Activated CD8-positive, alpha-beta memory T cell treated with anti-CD3 and anti-CD28 coated beads, Interleukin-2, amount 50 U/mL, for 24 hours (primary cell): ENCODE measurements around the gene UBE2E2.
"Not testable (repeated sequence)": the region's sequence is repeated elsewhere in the genome, so short reads cannot be mapped to it uniquely, and the experiment has no call there.

Source experiments
- DNase-seq: peaks from one replicate; pipeline ENCODE4 v3.0.0-alpha.2; 2020; ENCODE audit errors: extremely low read depth

UBE2E2 gene

DNA sequence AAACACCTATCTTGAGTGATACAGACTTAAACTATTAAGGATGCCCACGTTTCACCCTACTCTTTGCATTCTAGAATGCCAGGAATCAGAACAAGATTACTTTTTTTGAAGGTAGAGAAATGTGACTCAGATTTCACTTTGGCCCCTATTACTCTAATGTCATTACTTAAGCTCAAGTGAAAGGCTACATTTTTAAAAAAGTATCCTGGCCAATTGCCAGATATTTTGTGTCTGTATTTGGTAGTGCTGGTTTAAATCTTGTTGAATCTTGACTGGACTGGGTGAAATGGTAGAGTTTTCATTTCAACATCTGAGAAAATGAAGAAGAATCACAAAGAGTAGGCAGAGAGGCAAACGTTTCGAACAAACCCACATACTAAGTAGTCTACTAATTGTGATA is 384.4 kb downstream of the UBE2E2 start:
- no peak for DNase-seq

DNA sequence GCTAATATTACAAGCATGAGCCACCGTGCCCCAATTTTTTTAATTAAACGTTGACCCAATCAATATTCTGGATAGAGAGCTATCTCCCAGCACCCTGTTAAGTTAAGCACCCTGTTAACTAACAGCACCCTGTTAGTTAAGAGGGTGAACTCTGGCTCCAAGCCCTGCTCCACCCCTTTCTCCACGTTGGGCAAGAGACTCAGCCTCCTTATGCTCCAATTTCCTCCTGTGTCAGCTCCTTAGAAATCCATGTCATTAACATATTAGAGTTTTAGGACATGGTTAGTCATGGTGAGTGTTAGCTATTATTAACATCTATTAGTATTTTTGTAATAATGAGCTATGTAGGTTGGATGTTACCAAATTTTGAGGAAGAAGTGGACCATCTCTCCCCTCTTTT is 385.4 kb downstream of the UBE2E2 start:
- no peak for DNase-seq

GRCh38 chr3:23589602-23590001 is 386.5 kb downstream of the UBE2E2 start:
- no peak for DNase-seq

GRCh38 chr3:23590424-23591273 is 387.5 kb downstream of the UBE2E2 start:
- DNase-seq: no peak

- DNase-seq: no peak
Measured at GRCh38 chr3:23591374-23591773, 388.2 kb downstream of the UBE2E2 start.

DNA sequence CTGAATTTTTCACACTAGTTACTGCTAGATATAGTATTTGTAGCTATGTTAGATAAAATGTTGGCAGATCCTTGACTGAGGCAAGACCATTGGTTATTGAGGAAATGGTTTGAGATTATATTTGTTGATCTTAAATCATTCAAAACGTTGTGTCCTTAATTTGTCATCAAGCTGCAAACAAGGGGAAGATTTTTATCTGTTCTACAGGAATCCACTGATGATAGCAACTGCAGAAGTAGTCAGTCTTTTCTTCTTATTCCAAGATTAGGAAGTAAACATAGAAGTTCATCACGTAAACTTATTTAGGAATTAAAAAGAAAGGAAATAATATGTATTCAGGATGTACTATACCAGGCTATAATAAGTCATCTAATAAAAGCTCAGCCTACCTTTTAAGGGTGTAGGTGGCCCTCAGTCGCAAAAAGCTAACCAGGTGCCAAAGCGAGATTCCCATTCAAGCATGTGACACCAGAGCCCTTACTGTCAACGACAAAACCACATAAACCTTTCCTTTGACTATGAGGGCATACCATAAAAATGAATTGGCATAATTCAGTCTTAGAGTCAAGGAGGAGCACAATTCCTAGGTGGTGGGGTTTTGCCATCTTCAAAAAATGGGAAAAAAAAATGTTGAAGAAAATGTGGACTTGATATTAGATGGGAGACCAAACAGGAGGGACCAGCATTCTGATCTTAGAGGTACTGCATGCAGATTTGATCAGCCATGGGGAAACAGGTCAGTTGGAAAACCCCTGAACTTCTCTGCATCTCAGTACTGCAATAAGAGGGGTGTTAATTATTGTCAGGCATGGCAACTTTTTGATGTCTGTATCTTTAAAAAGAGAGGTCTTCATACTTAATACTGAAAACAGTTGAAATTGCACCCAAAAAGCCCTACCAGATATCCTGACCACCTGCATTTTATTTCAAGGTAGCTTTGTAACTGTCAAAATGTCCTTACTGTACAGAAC is 390.1 kb downstream of the UBE2E2 start:
- no peak for DNase-seq

GRCh38 chr3:23594066-23594465 is 390.9 kb downstream of the UBE2E2 start:
- no peak for DNase-seq

GRCh38 chr3:23594894-23595670 is 392.0 kb downstream of the UBE2E2 start:
- DNase-seq: no peak

- DNase-seq: no peak
Measured at GRCh38 chr3:23595851-23596250, 392.7 kb downstream of the UBE2E2 start.

GRCh38 chr3:23600167-23600871 is 397.2 kb downstream of the UBE2E2 start:
- DNase-seq: no peak

DNA sequence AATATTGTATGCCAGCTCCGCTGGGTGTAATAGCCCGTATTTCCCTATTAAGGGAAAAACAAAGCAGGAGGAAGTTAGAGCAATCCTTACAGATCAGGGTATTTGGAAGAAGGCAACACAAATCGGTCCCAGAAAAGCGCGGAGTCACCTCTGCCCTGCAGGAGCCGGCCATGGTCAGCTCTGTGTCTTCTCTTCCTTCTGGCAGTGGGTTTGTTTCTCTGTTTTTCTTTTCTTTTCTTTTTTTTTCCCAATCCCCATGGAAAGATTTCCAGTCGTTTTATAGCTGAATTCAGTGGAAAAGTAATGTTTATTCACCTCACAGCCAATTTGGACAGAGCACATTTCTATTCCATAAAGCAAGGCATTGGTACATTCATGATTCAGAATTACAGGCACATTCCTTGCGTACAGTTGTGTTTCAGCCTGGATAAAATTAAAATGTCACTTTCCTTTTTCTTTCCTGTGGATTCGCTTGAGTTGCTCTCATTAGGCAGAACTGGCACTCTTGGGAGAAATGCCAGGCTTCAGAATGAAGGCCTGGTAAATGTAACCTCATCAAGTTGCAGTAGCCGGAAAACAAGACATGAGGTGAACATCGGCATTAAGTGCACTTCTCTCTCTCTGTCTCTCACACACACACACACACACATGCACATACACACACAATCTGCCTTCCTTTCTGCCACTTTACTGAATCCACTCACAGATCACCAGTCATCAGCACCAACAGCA is 398.1 kb downstream of the UBE2E2 start:
- DNase-seq: no peak

- DNase-seq: no peak
Measured at GRCh38 chr3:23602971-23603370, 399.8 kb downstream of the UBE2E2 start.

GRCh38 chr3:23607184-23607847 is 404.2 kb downstream of the UBE2E2 start:
- no peak for DNase-seq

- no peak for DNase-seq
Measured at GRCh38 chr3:23608650-23609049, 405.5 kb downstream of the UBE2E2 start.

DNA sequence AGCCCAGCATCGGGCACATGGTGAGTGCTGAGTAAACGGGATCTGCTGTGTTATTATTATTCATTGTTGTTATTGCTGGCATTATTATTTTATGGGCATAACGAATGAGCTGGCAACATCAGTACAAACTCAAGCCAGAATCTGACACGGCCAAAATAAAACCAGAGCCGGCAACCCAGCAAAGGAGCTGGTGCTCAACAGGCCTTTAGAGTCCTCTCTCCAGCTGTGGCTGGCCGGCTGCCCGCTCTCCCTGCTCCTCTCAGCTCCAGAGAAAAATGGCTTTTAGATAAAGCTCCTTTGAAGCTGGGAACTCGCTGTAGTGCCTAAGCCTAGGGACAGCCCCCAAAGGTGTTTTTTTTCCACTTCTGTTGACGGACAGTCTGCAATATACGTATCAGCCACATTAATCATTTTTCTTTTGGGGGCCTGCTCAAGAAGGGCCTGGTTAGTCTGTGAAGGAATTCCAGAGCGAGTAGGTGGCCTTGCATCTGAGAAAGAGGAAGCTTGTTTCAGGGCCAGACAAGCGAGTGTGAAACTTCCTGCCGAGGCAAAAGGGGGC is 408.7 kb downstream of the UBE2E2 start:
- DNase-seq: no peak

DNA sequence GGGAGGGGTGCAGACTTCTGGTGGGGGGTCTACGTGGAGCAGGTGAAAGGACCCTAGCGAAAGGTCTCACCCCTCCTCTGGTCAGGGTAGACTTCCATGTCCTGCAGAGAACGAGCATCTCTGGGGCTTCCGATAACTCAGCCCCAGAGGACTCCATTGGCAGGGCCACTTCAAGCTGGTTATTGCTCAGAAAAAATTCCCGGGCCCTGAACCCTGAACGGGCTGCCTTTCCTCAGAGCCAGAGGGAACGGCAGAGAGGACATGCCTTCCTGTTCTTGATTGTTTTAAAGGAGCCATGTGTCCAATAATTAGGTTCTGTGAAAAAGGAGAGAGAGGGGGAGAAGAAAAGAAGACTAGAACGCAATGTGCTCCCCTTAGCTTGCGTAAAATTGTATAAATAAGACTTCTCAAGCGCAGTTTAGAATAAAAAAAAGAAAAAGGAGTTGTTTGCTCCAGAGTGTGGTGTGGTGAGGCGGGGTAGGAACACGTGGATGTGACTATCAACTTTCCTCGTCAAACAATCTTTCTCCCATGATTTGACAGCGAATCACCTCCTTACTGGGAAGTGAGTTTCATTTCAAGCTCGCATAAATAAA is 409.3 kb downstream of the UBE2E2 start:
- DNase-seq: no peak

DNA sequence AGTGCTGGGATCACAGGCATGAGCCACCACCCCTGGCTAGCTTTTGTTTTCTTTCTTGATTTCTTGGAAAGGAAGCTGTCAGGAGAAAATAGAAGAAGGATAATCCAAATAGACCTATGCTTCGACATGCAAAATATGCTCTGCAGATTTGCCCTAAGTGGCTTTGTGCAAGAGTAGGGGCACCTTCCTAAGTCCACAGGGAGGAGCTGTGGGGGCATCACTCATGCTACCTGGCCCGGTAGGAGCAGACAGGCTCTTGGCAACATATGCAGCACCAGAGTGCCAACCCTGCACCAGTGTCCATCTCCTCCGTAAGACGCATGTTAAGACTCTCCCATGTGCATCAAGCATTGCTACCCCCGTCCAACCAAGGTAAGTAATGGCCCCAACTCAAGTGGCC is 411.9 kb downstream of the UBE2E2 start:
- DNase-seq: no peak

DNA sequence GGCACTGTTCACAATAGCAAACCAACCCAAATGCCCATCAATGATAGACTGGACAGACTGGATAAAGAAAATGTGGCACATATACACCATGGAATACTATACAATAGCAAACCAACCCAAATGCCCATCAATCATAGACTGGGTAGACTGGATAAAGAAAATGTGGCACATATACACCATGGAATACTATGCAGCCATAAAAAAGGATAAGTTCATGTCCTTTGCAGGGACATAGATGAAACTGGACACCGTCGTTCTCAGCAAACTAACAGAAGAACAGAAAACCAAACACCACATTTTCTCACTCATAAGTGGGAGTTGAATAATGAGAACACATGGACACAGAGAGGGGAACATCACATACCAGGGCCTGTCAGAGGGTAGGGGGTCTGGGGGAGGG is 415.3 kb downstream of the UBE2E2 start:
- not testable (repeated sequence) for DNase-seq
